HS-5 (cell line): ENCODE measurements around the gene CD74.
"Not testable (repeated sequence)": the region's sequence is repeated elsewhere in the genome, so short reads cannot be mapped to it uniquely, and the experiment has no call there.

ENCODE experiments used
- DNase-seq: peaks from one replicate; pipeline ENCODE4 v3.0.0-alpha.2; 2012; ENCODE audit warnings: low read depth

CD74 gene

DNA sequence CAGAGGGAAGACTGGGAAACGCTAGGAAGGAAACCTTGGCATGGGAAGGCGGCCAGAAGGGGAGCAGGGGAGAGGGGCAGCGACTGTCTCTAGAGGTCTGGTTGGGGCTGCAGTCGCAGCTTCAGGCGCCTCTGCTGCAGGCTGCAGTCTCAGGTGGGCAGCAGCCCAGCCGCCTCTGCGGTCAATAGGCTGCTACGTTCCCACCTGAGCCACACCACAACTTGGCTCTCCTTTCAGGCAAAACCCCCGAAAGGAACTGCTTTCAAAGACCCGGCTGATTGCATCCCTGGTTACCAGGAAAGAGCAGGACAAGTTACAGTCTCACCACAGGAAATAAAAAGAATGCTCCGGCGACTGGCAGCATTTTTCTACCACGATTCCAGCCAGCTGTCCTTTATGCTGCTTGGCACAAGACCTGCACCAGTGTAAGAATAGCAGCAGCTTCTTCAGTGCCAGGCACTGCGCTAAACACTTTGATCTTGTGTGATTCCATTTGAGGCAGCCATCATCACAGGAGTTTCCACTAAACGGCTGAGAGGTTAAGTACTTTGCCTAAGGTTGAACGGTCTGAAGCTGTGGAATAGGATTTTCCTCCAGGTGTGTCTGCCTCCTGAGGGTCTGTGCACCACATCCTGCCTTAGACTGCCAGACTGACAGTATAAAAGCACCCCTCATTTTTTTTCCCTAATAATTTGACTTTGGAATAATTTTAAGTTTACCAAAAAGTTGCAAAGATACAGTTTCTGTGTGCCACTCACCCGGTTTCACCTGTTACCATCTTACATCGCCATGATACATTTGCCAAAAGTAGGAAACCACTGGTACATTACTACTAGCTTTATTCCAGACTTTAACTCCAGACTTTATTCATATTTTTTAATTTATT, 29.3 kb upstream of the CD74 start:
- DNase-seq = no peak

DNA sequence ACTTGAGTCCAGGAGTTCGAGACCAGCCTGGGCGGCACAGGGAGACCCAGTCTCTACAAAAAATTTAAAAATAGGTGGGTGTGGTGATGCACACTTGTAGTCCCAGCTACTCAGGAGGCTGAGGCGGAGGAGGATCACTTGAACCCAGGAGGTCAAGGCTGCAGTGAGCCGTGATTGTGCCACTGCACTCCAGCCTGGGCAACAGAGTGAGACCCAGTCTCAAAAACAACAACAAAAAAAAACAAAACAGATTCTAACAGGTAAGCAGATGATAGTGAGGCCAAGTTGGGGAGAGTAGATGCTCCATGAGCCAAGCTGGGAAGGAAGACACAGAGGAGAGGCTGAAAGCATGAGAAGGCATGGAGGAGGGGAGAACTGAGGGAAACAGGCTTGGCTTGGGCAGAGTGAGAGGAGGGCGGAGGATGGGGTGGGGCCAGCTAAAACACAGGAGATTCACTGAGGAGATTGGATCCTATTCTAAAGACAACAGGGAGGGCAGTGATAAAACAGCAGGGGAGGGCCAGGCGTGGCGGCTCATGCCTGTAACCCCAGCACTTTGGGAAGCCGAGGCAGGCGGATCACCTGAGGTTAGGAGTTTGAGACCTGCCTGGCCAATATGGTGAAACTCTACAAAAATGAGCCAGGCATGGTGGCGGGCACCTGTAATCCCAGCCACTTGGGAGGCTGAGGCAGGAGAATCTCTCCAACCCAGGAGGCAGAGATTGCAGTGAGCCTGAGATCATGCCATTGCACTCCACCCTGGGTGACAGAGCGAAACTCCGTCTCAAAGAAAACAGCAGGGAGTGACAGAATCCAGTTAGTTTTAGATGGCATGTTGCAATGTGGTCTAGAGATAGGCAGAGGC, 28.5 kb upstream of the CD74 start:
- DNase-seq = no peak

DNA sequence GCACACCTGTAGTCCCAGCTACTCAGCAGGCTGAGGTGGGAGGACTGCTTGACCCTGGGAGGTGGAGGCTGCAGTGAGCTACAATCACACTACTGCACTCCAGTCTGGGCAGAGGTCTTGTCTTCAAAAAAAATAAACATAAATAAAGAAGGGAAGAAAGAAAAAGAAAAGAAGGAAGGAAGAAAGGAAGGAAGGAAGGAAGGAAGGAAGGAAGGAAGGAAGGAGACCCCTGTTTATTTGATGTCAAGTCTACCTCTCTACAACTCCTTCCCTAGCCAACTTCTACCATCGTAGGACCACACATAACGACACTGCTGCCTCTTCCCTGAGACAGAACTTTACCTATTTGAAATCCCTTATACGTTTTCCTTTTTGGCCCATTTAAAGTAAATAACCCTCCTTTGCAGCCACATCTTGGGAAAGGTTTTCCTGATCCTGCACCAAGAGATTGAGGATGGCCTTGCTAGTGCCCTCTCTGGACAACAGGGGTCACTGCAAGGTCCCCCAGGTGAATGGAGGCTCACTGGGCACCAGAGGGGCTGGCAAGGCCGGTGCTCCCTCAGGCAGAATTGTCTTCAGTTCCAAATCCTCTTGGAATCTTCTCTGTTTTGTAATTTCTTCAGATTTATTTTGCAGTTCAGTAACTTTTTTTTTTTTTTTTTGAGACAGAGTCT, 26.3 kb upstream of the CD74 start:
- no peak for DNase-seq

DNA sequence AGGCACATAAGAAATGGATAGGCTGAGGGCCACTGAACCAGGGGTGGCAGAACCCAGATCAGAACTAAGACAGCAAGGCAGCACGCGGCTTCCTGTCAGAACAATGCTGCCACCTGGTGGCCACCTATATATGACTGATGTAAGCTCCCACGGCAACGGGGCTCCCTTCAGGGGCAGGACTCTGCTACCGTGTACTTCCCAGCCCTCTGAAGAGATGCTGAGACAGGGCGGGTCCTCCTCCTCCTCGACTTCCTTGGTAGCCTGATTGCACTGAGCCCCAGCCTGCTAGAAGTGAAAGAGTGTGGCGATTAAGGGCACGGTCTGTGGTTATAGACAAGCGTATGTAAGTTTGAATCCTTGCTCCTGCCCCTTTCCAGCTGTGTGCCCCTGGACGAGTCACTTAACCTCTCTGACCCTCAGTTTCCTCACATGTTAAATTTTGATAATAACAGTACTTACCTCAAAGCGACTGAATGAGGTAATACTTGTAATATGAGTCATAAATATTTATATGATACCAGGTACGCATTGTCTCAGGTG, 23.5 kb upstream of the CD74 start:
- DNase-seq = peak; percentile 64

DNA sequence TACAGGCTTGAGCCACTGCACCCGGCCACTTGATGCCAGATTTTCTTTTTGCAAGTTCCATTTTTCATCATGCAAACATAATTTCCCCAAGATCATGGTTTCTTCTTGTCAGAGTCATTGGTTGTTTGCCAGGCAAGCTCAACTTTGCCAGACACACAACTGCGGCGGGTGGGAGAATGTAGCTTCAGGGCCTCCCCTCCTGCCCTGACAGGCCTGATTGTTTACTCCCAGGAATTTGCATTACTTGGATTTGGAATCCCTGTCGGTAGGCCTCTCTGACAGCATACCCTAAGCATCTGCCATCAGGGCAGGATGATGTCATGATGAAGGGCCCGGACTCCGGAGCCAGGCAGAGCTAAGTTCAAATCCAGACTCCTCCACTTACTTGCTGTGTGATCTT, 21.8 kb upstream of the CD74 start:
- DNase-seq = no peak

DNA sequence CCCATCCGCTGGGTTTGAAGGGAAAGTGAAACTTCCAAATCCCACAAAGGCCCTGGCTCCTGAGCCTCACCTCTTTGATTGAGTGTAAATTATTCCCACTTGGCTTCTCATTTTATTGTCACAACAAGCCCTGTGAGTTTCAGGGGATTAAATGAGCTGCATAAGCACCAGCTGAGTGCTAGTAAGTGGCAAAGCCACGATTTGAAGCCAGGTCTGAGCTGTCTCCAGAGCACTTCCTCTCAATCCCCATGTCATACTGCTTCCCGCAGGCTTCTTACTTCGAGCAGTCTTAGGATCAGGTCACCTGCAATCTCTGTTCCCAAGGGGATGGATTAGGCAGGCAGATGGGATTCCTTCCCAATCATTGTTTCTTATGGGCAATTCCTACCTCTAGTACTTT, 18.9 kb upstream of the CD74 start:
- DNase-seq = no peak

DNA sequence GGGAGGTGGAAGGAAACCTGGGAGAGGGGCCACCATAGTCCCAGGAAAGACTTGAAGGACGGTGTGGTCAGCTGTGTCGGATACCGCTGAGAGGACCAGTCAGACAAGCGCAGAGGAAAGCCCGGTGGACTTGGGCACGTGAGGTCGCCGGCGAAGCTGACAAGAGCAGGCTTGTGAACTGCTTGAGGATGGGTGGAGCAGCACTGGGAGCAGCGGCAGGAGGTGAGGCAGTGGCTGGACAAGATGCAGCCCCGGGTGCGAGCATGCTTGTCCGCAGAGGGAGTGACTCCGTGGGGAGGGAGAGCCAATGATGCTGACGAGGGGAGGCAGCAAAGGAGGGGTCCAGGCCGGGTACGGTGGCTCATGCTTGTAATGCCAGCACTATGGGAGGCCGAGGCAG, 18.3 kb upstream of the CD74 start:
- DNase-seq = no peak

DNA sequence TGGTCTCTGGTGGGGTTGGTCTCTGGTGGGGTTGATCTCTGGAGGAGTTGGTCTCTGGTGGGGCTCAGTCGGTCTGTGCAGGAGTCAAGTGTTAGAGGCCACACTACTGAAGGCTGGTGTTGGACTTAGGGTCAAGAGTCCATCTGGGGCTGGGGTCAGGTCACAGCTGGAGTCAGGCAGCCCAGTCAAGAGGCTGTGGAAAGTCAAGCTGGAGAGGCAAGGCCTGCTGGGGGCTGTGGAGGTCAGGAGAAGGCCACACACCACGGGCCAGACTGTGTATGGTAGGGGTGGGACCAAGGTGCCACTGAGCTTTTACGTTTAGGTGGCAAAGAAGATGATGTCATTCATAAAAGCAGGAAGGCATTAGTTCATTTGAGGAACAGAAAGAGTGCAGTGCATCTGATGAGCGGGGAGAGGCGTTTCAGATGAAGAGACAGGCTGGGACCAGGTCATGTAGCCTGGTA, 16.7 kb upstream of the CD74 start:
- DNase-seq = no peak

DNA sequence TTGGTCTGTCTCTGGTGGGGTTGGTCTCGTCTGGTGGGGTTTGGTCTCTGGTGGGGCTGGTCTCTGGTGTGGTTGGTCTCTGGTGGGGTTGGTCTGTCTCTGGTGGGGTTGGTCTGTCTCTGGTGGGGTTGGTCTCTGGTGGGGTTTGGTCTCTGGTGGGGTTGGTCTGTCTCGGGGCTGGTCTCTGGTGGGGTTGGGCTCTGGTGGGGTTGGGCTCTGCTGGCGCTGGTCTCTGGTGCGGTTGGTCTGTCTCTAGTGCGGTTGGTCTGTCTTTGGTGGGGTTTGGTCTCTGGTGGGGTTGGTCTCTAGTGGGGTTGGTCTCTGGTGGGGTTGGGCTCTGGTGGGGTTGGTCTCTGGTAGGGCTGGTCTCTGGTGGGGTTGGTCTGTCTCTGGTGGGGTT, 16.3 kb upstream of the CD74 start:
- no peak for DNase-seq

DNA sequence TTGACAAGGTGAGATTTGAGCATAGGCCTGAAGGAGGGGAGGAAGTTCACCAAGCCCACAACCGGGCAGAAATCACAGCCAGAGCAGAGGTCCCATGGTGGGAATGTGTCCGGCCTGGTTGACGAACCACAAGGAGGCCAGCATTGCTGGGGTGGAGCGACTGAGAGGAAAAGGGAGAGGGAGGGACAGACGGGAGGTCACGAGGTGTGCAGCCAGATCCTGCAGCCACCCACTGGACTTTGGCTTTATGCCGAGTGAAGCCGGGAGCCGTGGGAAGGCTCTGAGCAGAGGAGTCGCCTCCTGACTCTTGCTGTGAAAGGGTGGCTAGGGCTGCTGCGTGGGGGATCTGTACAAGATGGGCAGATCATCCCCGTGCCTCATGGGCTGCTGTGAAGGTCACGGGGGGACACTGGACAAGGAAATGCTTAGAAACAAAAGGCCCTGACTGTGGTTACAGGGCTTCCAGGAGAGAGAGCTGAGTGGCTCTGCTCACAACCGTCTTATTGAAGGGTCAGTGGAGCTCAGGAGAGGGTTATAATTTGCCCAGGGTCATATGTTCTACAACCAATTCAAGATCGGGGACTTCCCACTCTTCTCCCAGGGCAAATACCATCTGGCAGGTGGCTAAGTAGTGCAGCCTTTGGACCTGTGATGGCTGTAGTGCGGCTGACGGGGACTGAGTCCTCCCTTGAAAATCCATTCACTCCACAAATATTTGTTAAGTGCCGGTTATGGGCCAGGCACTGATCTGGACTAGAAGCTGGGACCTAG, 15.6 kb upstream of the CD74 start:
- no peak for DNase-seq

DNA sequence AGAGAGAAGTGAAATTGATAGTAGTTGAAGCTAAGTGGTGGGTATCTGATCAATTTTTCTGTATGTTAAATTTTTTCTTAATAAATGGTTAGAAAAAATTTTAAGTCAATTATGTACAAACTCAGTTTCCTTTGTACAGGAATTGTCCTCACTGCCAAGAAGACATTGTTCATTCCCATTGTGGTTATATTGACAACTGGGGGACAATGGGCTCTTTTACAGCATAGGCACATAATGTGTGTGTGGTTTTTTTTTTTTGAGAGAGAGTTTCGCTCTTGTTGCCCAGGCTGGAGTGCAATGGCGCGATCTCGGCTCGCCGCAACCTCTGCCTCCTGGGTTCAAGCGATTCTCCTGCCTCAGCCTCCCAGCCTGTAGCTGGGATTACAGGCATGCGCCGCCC, 13.5 kb upstream of the CD74 start:
- not testable (repeated sequence) for DNase-seq

DNA sequence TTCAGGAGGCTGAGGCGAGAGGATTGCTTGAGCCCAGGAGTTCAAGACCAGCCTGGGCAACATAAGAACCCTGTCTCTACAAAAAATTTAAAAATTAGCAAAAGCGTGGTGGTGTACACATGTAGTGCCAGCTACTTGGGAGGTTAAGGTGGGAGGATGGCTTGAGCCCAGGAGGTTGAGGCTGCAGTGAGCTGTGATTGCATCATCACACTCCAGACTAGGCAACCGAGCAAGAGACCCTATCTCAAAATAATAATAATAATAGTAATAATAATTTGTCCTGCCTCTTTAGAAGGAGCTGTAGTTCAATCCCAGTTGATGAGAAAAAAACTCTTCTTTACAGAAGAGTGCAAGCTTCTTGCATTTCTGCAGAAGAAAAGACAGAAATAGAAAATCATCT, 10.0 kb upstream of the CD74 start:
- DNase-seq = no peak

DNA sequence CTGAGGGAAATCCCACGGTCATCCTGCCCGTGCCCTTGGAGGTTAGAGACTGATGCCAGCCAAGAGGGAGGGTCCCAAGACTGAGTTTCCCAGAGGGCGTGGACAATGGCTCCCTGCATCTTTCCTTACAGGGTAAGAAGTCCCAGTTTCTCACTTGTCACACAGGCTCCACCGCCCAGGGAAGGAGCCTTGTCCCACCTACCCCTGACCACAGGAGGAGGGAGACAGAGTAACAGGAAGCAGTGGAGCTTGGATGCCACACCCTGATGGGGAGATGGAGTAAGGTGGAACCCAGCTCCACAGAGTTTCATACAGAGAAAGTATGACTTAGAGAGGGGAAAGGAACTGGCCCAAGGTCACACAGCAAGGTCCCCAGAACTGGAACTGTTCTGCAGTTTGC, 9.4 kb upstream of the CD74 start:
- DNase-seq = no peak

DNA sequence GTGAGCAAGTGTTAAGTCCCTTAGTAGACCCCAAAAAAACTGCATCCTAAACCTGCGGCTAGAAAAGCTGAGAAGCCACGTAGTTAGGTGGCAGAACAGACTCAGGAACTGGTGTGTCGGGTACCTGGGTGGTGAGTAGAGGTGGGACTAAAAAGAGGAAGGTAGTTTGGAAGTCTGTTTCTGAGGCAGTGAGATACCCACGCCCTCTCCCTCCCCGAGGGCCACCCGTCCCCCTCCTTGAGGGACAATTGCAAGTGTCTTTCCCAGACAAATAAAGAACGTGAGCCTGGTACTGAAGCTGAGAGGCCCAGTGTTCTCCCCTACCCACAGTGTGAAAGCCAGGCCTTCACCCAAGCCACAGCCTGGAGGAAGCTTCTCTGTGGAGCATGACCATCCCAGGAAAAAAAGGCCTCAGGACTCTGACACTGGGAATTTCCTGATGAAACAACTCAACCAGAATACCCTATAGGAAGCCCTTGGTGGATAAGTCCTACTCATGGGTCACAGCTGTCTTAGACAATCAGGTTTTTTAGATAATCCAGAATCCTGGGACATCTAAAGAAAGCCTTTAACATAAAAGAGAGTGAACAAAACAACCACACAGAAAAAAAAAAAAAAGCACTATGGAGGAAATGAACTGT, 7.0 kb upstream of the CD74 start:
- DNase-seq = no peak

DNA sequence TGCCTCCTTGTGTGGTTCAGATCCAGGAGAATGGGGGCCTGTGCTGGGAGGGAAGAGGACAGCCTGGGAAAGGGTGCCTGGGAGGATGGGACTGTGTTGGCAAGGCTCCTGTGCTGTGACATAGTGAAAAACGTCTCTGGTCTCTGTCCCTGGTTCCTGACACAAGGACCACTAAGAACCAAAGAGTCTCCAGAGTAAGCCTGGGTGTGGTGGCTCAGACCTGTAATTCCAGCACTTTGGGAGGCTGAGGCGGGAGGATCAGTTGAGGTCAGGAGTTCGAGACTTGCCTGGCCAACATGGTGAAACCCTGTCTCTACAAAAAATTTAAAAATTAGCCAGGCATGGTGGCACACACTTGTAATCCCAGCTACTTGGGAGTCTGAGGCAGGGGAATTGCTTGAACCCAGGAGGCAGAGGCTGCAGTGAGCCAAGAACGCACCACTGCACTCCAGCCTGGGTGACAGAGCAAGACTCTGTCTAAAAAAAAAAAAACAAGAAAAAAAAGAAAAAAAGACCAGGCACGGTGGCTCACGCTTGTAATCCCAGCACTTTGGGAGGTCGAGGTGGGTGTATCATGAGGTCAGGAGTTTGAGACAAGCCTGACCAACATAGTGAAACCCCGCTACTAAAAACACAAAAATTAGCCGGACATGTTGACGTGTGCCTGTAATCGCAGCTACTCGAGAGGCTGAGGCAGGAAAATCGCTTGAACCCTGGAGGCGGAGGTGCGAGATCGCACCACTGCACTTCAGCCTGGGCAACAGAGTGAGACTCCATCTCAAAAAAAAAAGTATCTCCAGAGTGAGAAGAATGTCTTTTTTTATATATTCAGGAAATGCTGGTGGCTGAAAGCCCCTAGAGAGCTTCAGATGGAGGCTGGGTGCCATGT, 1.4 kb upstream of the CD74 start:
- not testable (repeated sequence) for DNase-seq

DNA sequence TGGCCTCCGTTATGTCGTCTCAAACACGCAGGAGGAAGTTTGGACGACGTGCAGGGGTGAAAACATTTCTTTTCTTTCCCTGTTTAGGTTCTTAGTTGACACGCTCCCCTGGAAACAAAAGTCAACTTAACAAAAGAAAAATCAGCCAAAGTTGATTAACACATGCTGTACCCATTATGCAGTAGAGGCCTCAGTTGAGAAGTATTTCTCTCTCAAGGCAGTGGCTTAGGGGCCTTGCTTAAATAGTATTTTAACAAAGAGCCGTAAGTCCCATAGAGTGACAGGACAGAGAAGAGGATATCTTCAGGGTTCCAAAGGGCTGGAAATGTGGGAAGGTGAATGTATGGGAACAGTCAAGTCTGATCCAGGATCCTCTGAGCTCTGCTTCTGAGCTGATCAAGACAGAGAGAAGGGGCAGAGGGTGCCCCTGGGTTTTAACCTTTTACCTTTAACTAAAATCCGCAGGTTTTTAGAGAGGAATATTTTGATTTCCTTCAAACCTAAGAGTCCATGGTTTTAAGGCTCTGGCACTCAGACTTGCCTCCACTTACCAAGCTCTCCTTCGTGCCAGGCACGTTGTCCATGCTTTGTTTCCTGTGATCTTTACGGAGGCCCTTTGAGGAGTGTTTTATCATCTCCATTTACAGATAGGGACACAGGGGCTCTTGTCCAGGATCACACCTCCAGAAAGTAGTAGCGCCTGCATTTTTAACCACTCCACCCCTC, 629 bp upstream of the CD74 start:
- DNase-seq = no peak

DNA sequence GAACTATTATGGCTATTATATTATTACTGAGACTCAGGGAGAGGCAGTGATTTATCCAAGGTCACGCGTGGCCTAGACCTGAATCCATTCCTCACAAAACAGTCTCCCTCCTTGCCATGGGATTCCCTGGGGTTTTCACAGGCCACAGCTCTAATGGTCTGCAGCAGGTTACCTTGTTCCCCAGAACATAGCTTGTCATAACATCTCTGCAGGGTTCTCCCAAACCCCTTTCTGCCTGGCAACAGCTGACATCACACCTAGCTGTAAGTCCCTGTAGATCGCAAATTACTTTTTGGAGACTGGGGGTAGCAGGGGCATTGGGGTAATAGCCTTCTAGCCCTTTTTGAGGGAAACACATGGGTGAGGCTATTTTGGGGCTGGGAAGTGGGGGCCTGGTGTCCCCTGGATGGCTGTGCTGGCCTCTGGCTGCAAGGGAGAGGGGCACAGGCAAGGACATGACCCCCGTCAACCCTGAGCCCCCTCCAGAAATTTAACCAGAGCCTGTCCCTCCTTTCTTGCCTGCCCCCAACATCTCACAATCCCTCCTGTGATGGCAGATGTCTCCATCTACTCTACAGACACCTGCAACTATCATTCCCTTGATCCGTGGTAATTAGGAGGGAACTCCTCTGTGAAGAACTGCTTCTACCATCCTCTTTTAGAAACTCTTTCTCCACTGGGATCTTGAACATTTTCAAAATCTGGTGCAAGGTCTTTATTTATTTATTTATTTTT, 1.3 kb downstream of the CD74 start:
- DNase-seq = no peak

DNA sequence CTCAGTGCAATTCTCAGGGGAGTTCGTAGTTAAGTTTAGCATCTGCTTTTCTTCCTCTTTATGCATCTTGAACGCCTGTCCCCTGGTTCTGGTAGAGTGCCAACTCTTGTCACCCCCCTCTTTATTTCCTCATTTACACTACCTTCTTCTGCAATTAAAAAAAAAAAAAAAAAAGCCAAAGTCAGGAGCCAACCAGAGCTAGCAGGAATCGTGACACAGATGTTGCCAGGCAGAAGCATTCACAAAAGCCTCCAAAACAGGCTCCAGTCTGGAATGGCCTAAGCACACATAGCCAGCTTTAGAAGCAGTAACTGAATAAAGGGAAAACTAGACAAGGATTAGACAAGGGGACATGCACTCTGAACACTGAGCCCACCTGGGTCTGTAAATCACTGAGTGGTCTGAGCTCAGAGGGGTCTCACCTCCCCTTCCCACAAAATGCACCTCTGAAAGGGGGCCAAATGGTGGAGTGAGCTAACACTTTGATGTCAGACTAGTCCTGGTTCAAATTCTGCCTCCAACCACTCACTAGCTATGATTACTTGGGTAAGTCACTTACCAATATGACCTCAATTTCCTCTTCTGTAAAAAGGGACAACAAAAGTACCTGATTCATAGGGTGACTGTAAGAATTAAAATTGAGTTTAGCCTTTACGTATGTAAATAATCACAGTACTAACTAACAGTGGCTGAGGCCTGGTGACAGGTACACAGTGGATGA, 2.0 kb downstream of the CD74 start:
- peak; percentile 35 for DNase-seq
